ENCODE measurements around the gene NPTN. TPM values are rescaled to one million over a fixed set of nuclear protein-coding genes. Genes with fewer than 3 reads are reported as not detected.
A peak's percentile ranks its signal among the peaks of the same experiment; 100 is the strongest.

NPTN gene
- total and polyA plus RNA-seq, 2 experiments from 2014 or later = 56.3 to 113 TPM

DNA sequence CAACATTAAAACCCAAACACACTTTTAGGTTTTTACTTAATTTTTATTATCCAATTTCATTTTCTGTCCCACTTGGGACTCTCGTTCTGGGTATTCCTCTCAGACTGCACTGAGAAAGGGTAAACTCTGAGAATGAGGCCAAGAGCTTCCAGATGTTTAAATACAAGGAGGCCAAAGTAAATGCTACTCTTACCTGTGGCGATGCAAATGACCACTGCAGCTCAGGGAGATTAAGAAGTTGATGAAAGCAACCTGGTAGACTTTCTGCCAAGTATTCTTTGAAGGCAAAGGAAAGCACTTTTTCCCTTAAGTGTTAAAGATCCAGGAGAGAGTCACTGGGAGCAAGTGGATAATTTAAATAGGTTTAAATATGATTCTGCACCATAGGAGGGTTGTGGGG is 39.1 kb downstream of the NPTN start:
- H4K20me1 ChIP-seq (replicated peaks; ENCODE audit: insufficient read depth) = peaks cover 61% of the 10 kb centered on the region
- peaks cover 16% of the 10 kb centered on the region; the same call in 2 of the 3 replicates for H3K36me3 Mint-ChIP-seq (ENCODE audit: low read depth)
- no peaks in the 10 kb centered on the region for H3K9me3 Mint-ChIP-seq
- no peak overlapping the region for H3K27ac ChIP-seq (ENCODE audit: low read depth)
- H2AFZ ChIP-seq = no peak overlapping the region
- H3K27me3 Mint-ChIP-seq (ENCODE audit: insufficient read depth, low read depth, poor library complexity) = peaks cover 2% of the 10 kb centered on the region
- H3K79me2 ChIP-seq (replicated peaks; ENCODE audit: insufficient read depth) = peaks cover 84% of the 10 kb centered on the region
- no peak overlapping the region for H3K27ac Mint-ChIP-seq
- H3K27me3 ChIP-seq (ENCODE audit: insufficient read depth) = no peaks in the 10 kb centered on the region
- H3K36me3 ChIP-seq (ENCODE audit: insufficient read depth) = peaks cover 13% of the 10 kb centered on the region
- no peak for ATAC-seq
- no peaks in the 10 kb centered on the region for H3F3A ChIP-seq (replicated peaks; ENCODE audit: low read depth)
- H3K4me1 ChIP-seq (ENCODE audit: insufficient read depth) = peaks cover 37% of the 10 kb centered on the region
- H3K4me3 ChIP-seq = no peak overlapping the region
- H3K4me1 Mint-ChIP-seq = peaks cover 47% of the 10 kb centered on the region
- no peak for DNase-seq (ENCODE audit: low spot score)
- H3K9me2 ChIP-seq (ENCODE audit: insufficient read depth) = no peaks in the 10 kb centered on the region
- TF ChIP-seq STAT1 (IDR thresholded peaks at IDR 0.05; ENCODE audit: unreplicated experiment) = no peak
- H3K4me2 ChIP-seq = no peak overlapping the region
- H3K4me3 Mint-ChIP-seq = no peak overlapping the region

DNA sequence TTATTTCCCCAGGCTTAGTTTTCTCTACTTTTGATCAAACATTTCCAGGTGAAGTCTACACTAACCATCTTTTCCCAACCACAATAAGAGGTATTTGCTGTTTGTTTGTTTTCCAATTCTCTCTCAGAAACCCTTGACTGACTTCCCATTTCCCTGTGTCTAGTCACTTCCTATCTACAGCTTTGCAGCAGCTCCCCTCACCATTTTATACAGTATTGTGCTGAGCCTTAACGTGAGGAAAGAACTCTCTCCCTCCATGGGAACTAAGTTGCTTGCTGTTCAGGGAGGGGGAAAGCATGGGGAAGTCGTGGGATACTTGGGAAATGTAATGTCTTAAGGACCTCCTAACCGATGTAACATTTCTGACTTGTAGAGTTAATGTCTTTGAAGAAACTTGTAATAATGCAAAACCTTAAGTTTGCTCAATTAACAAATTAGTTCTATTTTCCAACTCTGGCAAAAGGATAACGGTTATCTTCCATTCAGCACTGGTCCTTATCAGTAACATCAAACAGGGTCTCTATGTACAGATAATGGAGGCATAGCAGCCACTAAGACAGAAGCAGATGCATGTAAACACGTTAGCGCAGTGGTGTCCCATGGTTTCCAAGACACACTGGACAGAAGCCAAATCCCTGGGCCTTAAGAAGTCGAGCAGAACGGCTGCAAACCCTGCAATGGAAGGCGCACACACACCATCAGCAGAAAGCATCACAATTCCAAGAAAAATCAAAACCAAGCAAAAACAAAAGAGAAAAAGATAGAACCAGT is 39.7 kb downstream of the NPTN start:
- DNase-seq (ENCODE audit: low spot score) (no peak), ATAC-seq (no peak)
- Mint-ChIP-seq H3K36me3 (ENCODE audit: low read depth) (peaks cover 22% of the 10 kb centered on the region), H3K4me1 (peaks cover 40% of the 10 kb centered on the region), H3K27me3 (ENCODE audit: insufficient read depth, low read depth, poor library complexity) (peaks cover 2% of the 10 kb centered on the region), H3K4me3 (no peak overlapping the region), H3K27ac (peak overlapping the region; percentile 60), H3K9me3 (no peaks in the 10 kb centered on the region)
- peaks cover 31% of the 10 kb centered on the region for H3K4me1 ChIP-seq (ENCODE audit: insufficient read depth)
- no peaks in the 10 kb centered on the region for H3F3A ChIP-seq (replicated peaks; ENCODE audit: low read depth)
- no peak overlapping the region for H3K27ac ChIP-seq (ENCODE audit: low read depth)
- TF ChIP-seq NANOG (IDR thresholded peaks at IDR 0.05; ENCODE audit: borderline replicate concordance) (no peak), ZNF114 (CRISPR knock-in tag; IDR thresholded peaks at IDR 0.05) (no peak)
- TF ChIP-seq, protein P1, sequence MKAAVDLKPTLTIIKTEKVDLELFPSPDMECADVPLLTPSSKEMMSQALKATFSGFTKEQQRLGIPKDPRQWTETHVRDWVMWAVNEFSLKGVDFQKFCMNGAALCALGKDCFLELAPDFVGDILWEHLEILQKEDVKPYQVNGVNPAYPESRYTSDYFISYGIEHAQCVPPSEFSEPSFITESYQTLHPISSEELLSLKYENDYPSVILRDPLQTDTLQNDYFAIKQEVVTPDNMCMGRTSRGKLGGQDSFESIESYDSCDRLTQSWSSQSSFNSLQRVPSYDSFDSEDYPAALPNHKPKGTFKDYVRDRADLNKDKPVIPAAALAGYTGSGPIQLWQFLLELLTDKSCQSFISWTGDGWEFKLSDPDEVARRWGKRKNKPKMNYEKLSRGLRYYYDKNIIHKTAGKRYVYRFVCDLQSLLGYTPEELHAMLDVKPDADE (IDR thresholded peaks at IDR 0.05) = no peak
- H3K4me3 ChIP-seq = no peak overlapping the region
- no peak overlapping the region for H3K4me2 ChIP-seq
- H3K36me3 ChIP-seq (ENCODE audit: insufficient read depth) = peaks cover 13% of the 10 kb centered on the region
- H3K9me2 ChIP-seq (ENCODE audit: insufficient read depth) = no peaks in the 10 kb centered on the region
- no peak overlapping the region for H2AFZ ChIP-seq
- peaks cover 84% of the 10 kb centered on the region for H3K79me2 ChIP-seq (replicated peaks; ENCODE audit: insufficient read depth)
- peaks cover 58% of the 10 kb centered on the region for H4K20me1 ChIP-seq (replicated peaks; ENCODE audit: insufficient read depth)
- no peaks in the 10 kb centered on the region for H3K27me3 ChIP-seq (ENCODE audit: insufficient read depth)

DNA sequence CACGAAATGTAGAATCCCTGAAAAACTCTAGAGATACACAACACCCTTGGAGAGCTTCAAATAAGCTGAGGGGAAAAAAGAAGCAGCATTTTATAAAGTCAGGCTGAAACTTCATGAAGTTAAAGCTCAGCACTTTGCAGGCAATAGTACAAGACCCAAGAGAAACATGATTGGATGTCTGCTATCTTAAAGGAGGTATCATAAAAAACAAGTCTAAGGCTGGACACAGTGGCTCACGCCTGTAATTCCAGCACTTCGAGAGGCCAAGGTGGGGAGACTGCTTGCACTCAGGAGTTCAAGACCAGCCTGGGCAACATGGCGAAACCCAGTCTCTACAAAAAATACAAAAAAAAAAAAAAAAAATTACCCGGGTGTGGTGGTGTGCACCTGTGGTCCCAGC is 42.9 kb downstream of the NPTN start:
- no peaks in the 10 kb centered on the region for H3K27me3 Mint-ChIP-seq (ENCODE audit: insufficient read depth, low read depth, poor library complexity)
- no peak overlapping the region for H3K27ac Mint-ChIP-seq
- TF ChIP-seq, protein P1 (IDR thresholded peaks at IDR 0.05) = no peak
- TF ChIP-seq STAT1 (IDR thresholded peaks at IDR 0.05; ENCODE audit: unreplicated experiment) (no peak), ZNF114 (CRISPR knock-in tag; IDR thresholded peaks at IDR 0.05) (no peak), NANOG (IDR thresholded peaks at IDR 0.05; ENCODE audit: borderline replicate concordance) (no peak)
- TF ChIP-seq, protein P2, sequence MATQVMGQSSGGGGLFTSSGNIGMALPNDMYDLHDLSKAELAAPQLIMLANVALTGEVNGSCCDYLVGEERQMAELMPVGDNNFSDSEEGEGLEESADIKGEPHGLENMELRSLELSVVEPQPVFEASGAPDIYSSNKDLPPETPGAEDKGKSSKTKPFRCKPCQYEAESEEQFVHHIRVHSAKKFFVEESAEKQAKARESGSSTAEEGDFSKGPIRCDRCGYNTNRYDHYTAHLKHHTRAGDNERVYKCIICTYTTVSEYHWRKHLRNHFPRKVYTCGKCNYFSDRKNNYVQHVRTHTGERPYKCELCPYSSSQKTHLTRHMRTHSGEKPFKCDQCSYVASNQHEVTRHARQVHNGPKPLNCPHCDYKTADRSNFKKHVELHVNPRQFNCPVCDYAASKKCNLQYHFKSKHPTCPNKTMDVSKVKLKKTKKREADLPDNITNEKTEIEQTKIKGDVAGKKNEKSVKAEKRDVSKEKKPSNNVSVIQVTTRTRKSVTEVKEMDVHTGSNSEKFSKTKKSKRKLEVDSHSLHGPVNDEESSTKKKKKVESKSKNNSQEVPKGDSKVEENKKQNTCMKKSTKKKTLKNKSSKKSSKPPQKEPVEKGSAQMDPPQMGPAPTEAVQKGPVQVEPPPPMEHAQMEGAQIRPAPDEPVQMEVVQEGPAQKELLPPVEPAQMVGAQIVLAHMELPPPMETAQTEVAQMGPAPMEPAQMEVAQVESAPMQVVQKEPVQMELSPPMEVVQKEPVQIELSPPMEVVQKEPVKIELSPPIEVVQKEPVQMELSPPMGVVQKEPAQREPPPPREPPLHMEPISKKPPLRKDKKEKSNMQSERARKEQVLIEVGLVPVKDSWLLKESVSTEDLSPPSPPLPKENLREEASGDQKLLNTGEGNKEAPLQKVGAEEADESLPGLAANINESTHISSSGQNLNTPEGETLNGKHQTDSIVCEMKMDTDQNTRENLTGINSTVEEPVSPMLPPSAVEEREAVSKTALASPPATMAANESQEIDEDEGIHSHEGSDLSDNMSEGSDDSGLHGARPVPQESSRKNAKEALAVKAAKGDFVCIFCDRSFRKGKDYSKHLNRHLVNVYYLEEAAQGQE (IDR thresholded peaks at IDR 0.05; ENCODE audit: unreplicated experiment) = no peak
- TF ChIP-seq, protein P3, sequence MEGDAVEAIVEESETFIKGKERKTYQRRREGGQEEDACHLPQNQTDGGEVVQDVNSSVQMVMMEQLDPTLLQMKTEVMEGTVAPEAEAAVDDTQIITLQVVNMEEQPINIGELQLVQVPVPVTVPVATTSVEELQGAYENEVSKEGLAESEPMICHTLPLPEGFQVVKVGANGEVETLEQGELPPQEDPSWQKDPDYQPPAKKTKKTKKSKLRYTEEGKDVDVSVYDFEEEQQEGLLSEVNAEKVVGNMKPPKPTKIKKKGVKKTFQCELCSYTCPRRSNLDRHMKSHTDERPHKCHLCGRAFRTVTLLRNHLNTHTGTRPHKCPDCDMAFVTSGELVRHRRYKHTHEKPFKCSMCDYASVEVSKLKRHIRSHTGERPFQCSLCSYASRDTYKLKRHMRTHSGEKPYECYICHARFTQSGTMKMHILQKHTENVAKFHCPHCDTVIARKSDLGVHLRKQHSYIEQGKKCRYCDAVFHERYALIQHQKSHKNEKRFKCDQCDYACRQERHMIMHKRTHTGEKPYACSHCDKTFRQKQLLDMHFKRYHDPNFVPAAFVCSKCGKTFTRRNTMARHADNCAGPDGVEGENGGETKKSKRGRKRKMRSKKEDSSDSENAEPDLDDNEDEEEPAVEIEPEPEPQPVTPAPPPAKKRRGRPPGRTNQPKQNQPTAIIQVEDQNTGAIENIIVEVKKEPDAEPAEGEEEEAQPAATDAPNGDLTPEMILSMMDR (conservative IDR thresholded peaks at IDR 0.05; ENCODE audit: low read depth in 2 of 2) = no peak

More for the DNA sequence above, 42.9 kb downstream of the NPTN start:
- DNase-seq (ENCODE audit: low spot score) = no peak
- H2AFZ ChIP-seq = no peak overlapping the region
- Mint-ChIP-seq H3K4me3 (no peak overlapping the region), H3K9me3 (no peaks in the 10 kb centered on the region), H3K36me3 (ENCODE audit: low read depth) (peaks cover 44% of the 10 kb centered on the region), H3K4me1 (peaks cover 9% of the 10 kb centered on the region)
- 0 out of 2 replicates have a peak, but pooled peaks cover 2% of the 10 kb centered on the region for H3F3A ChIP-seq (replicated peaks; ENCODE audit: low read depth)
- H4K20me1 ChIP-seq (replicated peaks; ENCODE audit: insufficient read depth) = peaks cover 41% of the 10 kb centered on the region
- H3K27me3 ChIP-seq (ENCODE audit: insufficient read depth) = no peaks in the 10 kb centered on the region
- ATAC-seq = no peak
- peaks cover 54% of the 10 kb centered on the region for H3K79me2 ChIP-seq (replicated peaks; ENCODE audit: insufficient read depth)
- no peak overlapping the region for H3K4me2 ChIP-seq
- H3K9me2 ChIP-seq (ENCODE audit: insufficient read depth) = no peaks in the 10 kb centered on the region
- peaks cover 8% of the 10 kb centered on the region; the same call in 1 of the 2 replicates for H3K4me1 ChIP-seq (ENCODE audit: insufficient read depth)
- H3K4me3 ChIP-seq = no peak overlapping the region
- H3K36me3 ChIP-seq (ENCODE audit: insufficient read depth) = peaks cover 14% of the 10 kb centered on the region
- no peak overlapping the region for H3K27ac ChIP-seq (ENCODE audit: low read depth)

Measured in GM23338 (cell line).